Endothelial cell of umbilical vein (primary cell): Measurements from ENCODE around the gene NDUFV1.

ENCODE experiments used
- CTCF ChIP-seq, 2 donors: IDR thresholded peaks; 1 replicate in 1 of 2; 2 replicates in 1 of 2; pipeline ENCODE4 v1.5.1; 2011; ENCODE audit warnings: low read length in 2 of 2, mild to moderate bottlenecking in 2 of 2, moderate library complexity in 2 of 2, control low read depth in 1 of 2, inconsistent platforms in 1 of 2, low read depth in 1 of 2; ENCODE audit not compliant: insufficient read depth in 1 of 2; ENCODE audit errors: extremely low read depth in 1 of 2
- EZH2 ChIP-seq: IDR thresholded peaks from 2 replicates; pipeline ENCODE4 v1.6.1; 2012; ENCODE audit warnings: borderline replicate concordance, low read depth, mild to moderate bottlenecking, moderate library complexity, low read length, inconsistent platforms; ENCODE audit not compliant: severe bottlenecking
- FOS ChIP-seq: IDR thresholded peaks from 2 replicates; pipeline ENCODE4 v1.6.1; 2011; ENCODE audit warnings: mild to moderate bottlenecking, low read length, moderate library complexity, borderline replicate concordance; ENCODE audit not compliant: insufficient read depth
- MAX ChIP-seq: IDR thresholded peaks from 2 replicates; pipeline ENCODE4 v1.6.1; 2011; ENCODE audit not compliant: insufficient read depth, insufficient read length
- POLR2A ChIP-seq: IDR thresholded peaks from 2 replicates; pipeline ENCODE4 v1.6.1; 2012; ENCODE audit warnings: low read depth, mild to moderate bottlenecking, control low read depth, low read length

GRCh38 chr11:67606093-67606491 is 644 bp upstream of the NDUFV1 start:
- TF ChIP-seq POLR2A, result no peak
- no peak for TF ChIP-seq FOS
- no peak for TF ChIP-seq MAX
- no peak for TF ChIP-seq CTCF (IDR thresholded peaks at IDR 0.05; ENCODE audit: extremely low read depth in 1 of 2, insufficient read depth in 1 of 2, low read depth in 1 of 2, low read length in 2 of 2)
- no peak for TF ChIP-seq EZH2
